Measurements from ENCODE around the gene CAPZA2.

Gene CAPZA2

GRCh38 chr7:116842371-116842770, 20.0 kb upstream of the CAPZA2 start:
- H3K4me3 ChIP-seq (ENCODE audit: low read length in 2 of 2), result no peak overlapping the region
- no peak overlapping the region for H2BK5ac ChIP-seq (ENCODE audit: low read length)
- no peak overlapping the region for H4K8ac ChIP-seq (ENCODE audit: low read depth, low read length)
- no peak overlapping the region for H2BK12ac ChIP-seq (ENCODE audit: low read length)
- no peak overlapping the region for H3K9ac ChIP-seq (ENCODE audit: low read depth, low read length, poor library complexity)
- no peak overlapping the region for H2BK120ac ChIP-seq (ENCODE audit: low read depth, low read length)
- H3K9me3 ChIP-seq (replicated peaks in 1 of 2; ENCODE audit: control insufficient read depth in 2 of 2, insufficient read depth in 1 of 2, low read depth in 1 of 2, low read length in 2 of 2), result no peaks in the 10 kb centered on the region
- H3K23ac ChIP-seq (ENCODE audit: low read depth, low read length, poor library complexity), result no peak overlapping the region
- H3K36me3 ChIP-seq (replicated peaks in 1 of 2; ENCODE audit: control insufficient read depth in 2 of 2, insufficient read depth in 2 of 2, low read length in 2 of 2), result no peaks in the 10 kb centered on the region
- H3K4me1 ChIP-seq (ENCODE audit: control insufficient read depth in 2 of 2, insufficient read depth in 1 of 2, low read depth in 1 of 2, low read length in 2 of 2), result no peaks in the 10 kb centered on the region
- no peak overlapping the region for H3K27ac ChIP-seq (replicated peaks; ENCODE audit: low read length)
- no peak for DNase-seq (ENCODE audit: low spot score)
- H4K91ac ChIP-seq (ENCODE audit: low read depth, low read length, poor library complexity), result no peak overlapping the region
- no peak overlapping the region for H2BK15ac ChIP-seq (ENCODE audit: low read length)
- WGBS, 2 donors (ENCODE audit: extremely low coverage in 2 of 2, insufficient read length in 2 of 2, insufficient replicate concordance in 1 of 2), result no CpG with 5 or more reads among the region's 1 CpG
- H3K18ac ChIP-seq (ENCODE audit: low read length), result no peak overlapping the region
- H2AK5ac ChIP-seq (ENCODE audit: low read depth, low read length), result no peak overlapping the region
- H3K4ac ChIP-seq (ENCODE audit: low read length), result no peak overlapping the region
- H2AFZ ChIP-seq (ENCODE audit: low read length), result no peak overlapping the region
- H3K14ac ChIP-seq (ENCODE audit: low read length), result no peak overlapping the region
- peaks cover 0 to 10% (median 0%) of the 10 kb centered on the region in 3 experiments for H3K27me3 ChIP-seq (ENCODE audit: control insufficient read depth in 3 of 3, insufficient read depth in 3 of 3, low read depth in 1 of 3, low read length in 3 of 3)
- no peak overlapping the region for H3K4me2 ChIP-seq (ENCODE audit: insufficient read depth, low read length, poor library complexity, severe bottlenecking)
- no peaks in the 10 kb centered on the region for H3K79me1 ChIP-seq (ENCODE audit: low read depth, low read length)

- Histone ChIP-seq H3K79me1 (ENCODE audit: low read depth, low read length) (no peaks in the 10 kb centered on the region), H3K36me3 (replicated peaks in 1 of 2; ENCODE audit: control insufficient read depth in 2 of 2, insufficient read depth in 2 of 2, low read length in 2 of 2) (no peaks in the 10 kb centered on the region), H3K27me3 (ENCODE audit: control insufficient read depth in 3 of 3, insufficient read depth in 3 of 3, low read depth in 1 of 3, low read length in 3 of 3) (peaks cover 0 to 7% (median 0%) of the 10 kb centered on the region in 3 experiments), H2BK120ac (ENCODE audit: low read depth, low read length) (no peak overlapping the region), H3K27ac (replicated peaks; ENCODE audit: low read length) (no peak overlapping the region), H3K4me2 (ENCODE audit: insufficient read depth, low read length, poor library complexity, severe bottlenecking) (no peak overlapping the region), H3K4me3 (ENCODE audit: low read length in 2 of 2) (no peak overlapping the region), H3K9me3 (replicated peaks in 1 of 2; ENCODE audit: control insufficient read depth in 2 of 2, insufficient read depth in 1 of 2, low read depth in 1 of 2, low read length in 2 of 2) (no peaks in the 10 kb centered on the region), H3K4ac (ENCODE audit: low read length) (no peak overlapping the region), H3K18ac (ENCODE audit: low read length) (no peak overlapping the region), H2AK5ac (ENCODE audit: low read depth, low read length) (no peak overlapping the region), H2BK5ac (ENCODE audit: low read length) (no peak overlapping the region), H4K8ac (ENCODE audit: low read depth, low read length) (no peak overlapping the region), H2BK15ac (ENCODE audit: low read length) (no peak overlapping the region), H3K9ac (ENCODE audit: low read depth, low read length, poor library complexity) (no peak overlapping the region), H3K4me1 (ENCODE audit: control insufficient read depth in 2 of 2, insufficient read depth in 1 of 2, low read depth in 1 of 2, low read length in 2 of 2) (no peaks in the 10 kb centered on the region), H2AFZ (ENCODE audit: low read length) (no peak overlapping the region), H3K14ac (ENCODE audit: low read length) (no peak overlapping the region), H2BK12ac (ENCODE audit: low read length) (no peak overlapping the region), H4K91ac (ENCODE audit: low read depth, low read length, poor library complexity) (no peak overlapping the region), H3K23ac (ENCODE audit: low read depth, low read length, poor library complexity) (no peak overlapping the region)
- WGBS, 2 donors (ENCODE audit: extremely low coverage in 2 of 2, insufficient read length in 2 of 2, insufficient replicate concordance in 1 of 2), result no CpG with 5 or more reads among the region's 4 CpGs
- DNase-seq (ENCODE audit: low spot score), result no peak
Observed at GRCh38 chr7:116843378-116843777, 19.0 kb upstream of the CAPZA2 start.

GRCh38 chr7:116851175-116851574, 11.2 kb upstream of the CAPZA2 start:
- DNase-seq (ENCODE audit: low spot score), result no peak
- no peak overlapping the region for H3K4me2 ChIP-seq (ENCODE audit: insufficient read depth, low read length, poor library complexity, severe bottlenecking)
- no peak overlapping the region for H3K27ac ChIP-seq (replicated peaks; ENCODE audit: low read length)
- no peak overlapping the region for H4K91ac ChIP-seq (ENCODE audit: low read depth, low read length, poor library complexity)
- no peak overlapping the region for H3K4me3 ChIP-seq (ENCODE audit: low read length in 2 of 2)
- no CpG with 5 or more reads among the region's 5 CpGs for WGBS, 2 donors (ENCODE audit: extremely low coverage in 2 of 2, insufficient read length in 2 of 2, insufficient replicate concordance in 1 of 2)
- no peaks in the 10 kb centered on the region for H3K9me3 ChIP-seq (replicated peaks in 1 of 2; ENCODE audit: control insufficient read depth in 2 of 2, insufficient read depth in 1 of 2, low read depth in 1 of 2, low read length in 2 of 2)
- no peak overlapping the region for H2BK5ac ChIP-seq (ENCODE audit: low read length)
- no peak overlapping the region for H2BK12ac ChIP-seq (ENCODE audit: low read length)
- no peak overlapping the region for H2AFZ ChIP-seq (ENCODE audit: low read length)
- H2BK120ac ChIP-seq (ENCODE audit: low read depth, low read length), result no peak overlapping the region
- peaks cover 0 to 14% (median 0%) of the 10 kb centered on the region in 3 experiments for H3K27me3 ChIP-seq (ENCODE audit: control insufficient read depth in 3 of 3, insufficient read depth in 3 of 3, low read depth in 1 of 3, low read length in 3 of 3)
- no peak overlapping the region for H3K23ac ChIP-seq (ENCODE audit: low read depth, low read length, poor library complexity)
- H2AK5ac ChIP-seq (ENCODE audit: low read depth, low read length), result no peak overlapping the region
- H3K79me1 ChIP-seq (ENCODE audit: low read depth, low read length), result no peaks in the 10 kb centered on the region
- no peaks in the 10 kb centered on the region for H3K36me3 ChIP-seq (replicated peaks in 1 of 2; ENCODE audit: control insufficient read depth in 2 of 2, insufficient read depth in 2 of 2, low read length in 2 of 2)
- H2BK15ac ChIP-seq (ENCODE audit: low read length), result no peak overlapping the region
- H3K9ac ChIP-seq (ENCODE audit: low read depth, low read length, poor library complexity), result no peak overlapping the region
- H4K8ac ChIP-seq (ENCODE audit: low read depth, low read length), result no peak overlapping the region
- peaks cover 0 to 3% of the 10 kb centered on the region in 2 donors for H3K4me1 ChIP-seq (ENCODE audit: control insufficient read depth in 2 of 2, insufficient read depth in 1 of 2, low read depth in 1 of 2, low read length in 2 of 2)
- no peak overlapping the region for H3K14ac ChIP-seq (ENCODE audit: low read length)
- no peak overlapping the region for H3K18ac ChIP-seq (ENCODE audit: low read length)
- no peak overlapping the region for H3K4ac ChIP-seq (ENCODE audit: low read length)

GRCh38 chr7:116851671-116852070, 10.7 kb upstream of the CAPZA2 start:
- Histone ChIP-seq H3K14ac (ENCODE audit: low read length) (no peak overlapping the region), H2BK12ac (ENCODE audit: low read length) (no peak overlapping the region), H2BK5ac (ENCODE audit: low read length) (no peak overlapping the region), H3K36me3 (replicated peaks in 1 of 2; ENCODE audit: control insufficient read depth in 2 of 2, insufficient read depth in 2 of 2, low read length in 2 of 2) (no peaks in the 10 kb centered on the region), H3K4me1 (ENCODE audit: control insufficient read depth in 2 of 2, insufficient read depth in 1 of 2, low read depth in 1 of 2, low read length in 2 of 2) (peaks cover 0 to 3% of the 10 kb centered on the region in 2 donors), H2BK120ac (ENCODE audit: low read depth, low read length) (no peak overlapping the region), H2BK15ac (ENCODE audit: low read length) (no peak overlapping the region), H3K27me3 (ENCODE audit: control insufficient read depth in 3 of 3, insufficient read depth in 3 of 3, low read depth in 1 of 3, low read length in 3 of 3) (peaks cover 0 to 14% (median 0%) of the 10 kb centered on the region in 3 experiments), H3K4me2 (ENCODE audit: insufficient read depth, low read length, poor library complexity, severe bottlenecking) (no peak overlapping the region), H3K4ac (ENCODE audit: low read length) (no peak overlapping the region), H2AK5ac (ENCODE audit: low read depth, low read length) (no peak overlapping the region), H3K23ac (ENCODE audit: low read depth, low read length, poor library complexity) (no peak overlapping the region), H3K18ac (ENCODE audit: low read length) (no peak overlapping the region), H3K27ac (replicated peaks; ENCODE audit: low read length) (no peak overlapping the region), H3K9ac (ENCODE audit: low read depth, low read length, poor library complexity) (no peak overlapping the region), H4K91ac (ENCODE audit: low read depth, low read length, poor library complexity) (no peak overlapping the region), H2AFZ (ENCODE audit: low read length) (no peak overlapping the region), H3K4me3 (ENCODE audit: low read length in 2 of 2) (no peak overlapping the region), H3K9me3 (replicated peaks in 1 of 2; ENCODE audit: control insufficient read depth in 2 of 2, insufficient read depth in 1 of 2, low read depth in 1 of 2, low read length in 2 of 2) (no peaks in the 10 kb centered on the region), H4K8ac (ENCODE audit: low read depth, low read length) (no peak overlapping the region), H3K79me1 (ENCODE audit: low read depth, low read length) (no peaks in the 10 kb centered on the region)
- no CpG with 5 or more reads among the region's 3 CpGs for WGBS, 2 donors (ENCODE audit: extremely low coverage in 2 of 2, insufficient read length in 2 of 2, insufficient replicate concordance in 1 of 2)
- DNase-seq (ENCODE audit: low spot score), result no peak
